Transverse colon (tissue), 3 donors: ENCODE results near the gene GABRG3.

Experiments
- POLR2A ChIP-seq: fragments of 450-650 bp; IDR thresholded peaks from one replicate; pipeline ENCODE4 v1.6.1; 2016; ENCODE audit warnings: antibody characterized with exemption, mild to moderate bottlenecking, moderate library complexity
- TF ChIP-seq, protein P1 (sequence below), 5 experiments: fragments of 200-600 bp in 3 of 5; fragments of 450-650 bp in 2 of 5; sonication (generic) in 3 of 5; IDR thresholded peaks; 1 replicate in 2 of 5; 2 replicates in 3 of 5; pipeline ENCODE4 v1.5.1; 2016 to 2017; ENCODE audit warnings: antibody characterized with exemption in 5 of 5, inconsistent platforms in 3 of 5, mild to moderate bottlenecking in 2 of 5, moderate library complexity in 1 of 5

DNA sequence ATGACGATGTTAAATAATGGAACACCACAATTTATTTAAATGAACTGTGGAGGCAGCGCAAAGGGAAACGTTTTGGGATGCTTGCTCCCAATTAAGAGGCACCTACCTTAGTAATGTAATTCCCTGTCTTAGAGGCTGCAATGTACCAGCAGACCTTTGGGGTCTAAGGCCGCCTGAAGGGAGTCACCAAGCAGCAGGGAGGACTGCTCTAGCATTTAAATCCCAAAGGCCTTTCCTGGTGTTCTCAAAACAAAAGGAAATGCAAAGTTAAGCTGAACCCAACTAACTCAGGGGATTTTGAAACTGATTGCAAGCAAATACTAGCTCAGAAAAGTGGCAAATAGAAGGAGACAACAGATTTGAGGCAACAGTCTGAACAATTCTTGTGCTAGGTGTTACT, 510.8 kb downstream of the GABRG3 start:
- TF ChIP-seq, protein P1, sequence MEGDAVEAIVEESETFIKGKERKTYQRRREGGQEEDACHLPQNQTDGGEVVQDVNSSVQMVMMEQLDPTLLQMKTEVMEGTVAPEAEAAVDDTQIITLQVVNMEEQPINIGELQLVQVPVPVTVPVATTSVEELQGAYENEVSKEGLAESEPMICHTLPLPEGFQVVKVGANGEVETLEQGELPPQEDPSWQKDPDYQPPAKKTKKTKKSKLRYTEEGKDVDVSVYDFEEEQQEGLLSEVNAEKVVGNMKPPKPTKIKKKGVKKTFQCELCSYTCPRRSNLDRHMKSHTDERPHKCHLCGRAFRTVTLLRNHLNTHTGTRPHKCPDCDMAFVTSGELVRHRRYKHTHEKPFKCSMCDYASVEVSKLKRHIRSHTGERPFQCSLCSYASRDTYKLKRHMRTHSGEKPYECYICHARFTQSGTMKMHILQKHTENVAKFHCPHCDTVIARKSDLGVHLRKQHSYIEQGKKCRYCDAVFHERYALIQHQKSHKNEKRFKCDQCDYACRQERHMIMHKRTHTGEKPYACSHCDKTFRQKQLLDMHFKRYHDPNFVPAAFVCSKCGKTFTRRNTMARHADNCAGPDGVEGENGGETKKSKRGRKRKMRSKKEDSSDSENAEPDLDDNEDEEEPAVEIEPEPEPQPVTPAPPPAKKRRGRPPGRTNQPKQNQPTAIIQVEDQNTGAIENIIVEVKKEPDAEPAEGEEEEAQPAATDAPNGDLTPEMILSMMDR (IDR thresholded peaks at IDR 0.05) = no peak
- TF ChIP-seq POLR2A = no peak
